DOHH2 (cell line): Measurements from ENCODE around the gene SCRN1.

Experiments
- EZH2phosphoT487 ChIP-seq: fragments of 200-600 bp; sonication (generic); IDR thresholded peaks from 2 replicates; pipeline ENCODE4 v1.6.1; 2017; ENCODE audit warnings: borderline replicate concordance, mild to moderate bottlenecking, antibody characterized with exemption, low read length, moderate library complexity, mixed read lengths
- TF ChIP-seq, protein P1 (sequence below): fragments of 200-600 bp; sonication (generic); IDR thresholded peaks from one replicate; pipeline ENCODE4 v1.5.1; 2014; ENCODE audit warnings: antibody characterized with exemption, mild to moderate bottlenecking, low read depth, low read length; ENCODE audit not compliant: poor library complexity, severe bottlenecking

DNA sequence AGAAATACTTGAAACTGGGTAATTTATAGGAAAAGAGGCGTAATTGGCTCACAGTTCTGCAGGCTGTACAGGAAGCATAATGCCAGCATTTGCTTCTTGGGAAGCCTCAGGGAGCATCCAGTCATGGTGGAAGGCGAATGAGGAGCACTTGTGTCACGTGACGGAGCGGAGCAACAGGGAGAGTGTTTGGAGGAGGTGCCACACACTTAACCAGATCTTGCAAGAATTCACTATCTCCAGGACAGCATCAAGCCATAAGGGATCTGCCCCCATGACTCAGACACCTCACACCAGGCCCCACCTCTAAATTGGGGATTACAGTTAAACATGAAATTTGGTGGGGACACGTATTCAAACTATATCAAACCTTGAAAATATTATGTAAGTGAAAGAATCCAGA is 94.0 kb downstream of the SCRN1 start:
- TF ChIP-seq, protein P1, sequence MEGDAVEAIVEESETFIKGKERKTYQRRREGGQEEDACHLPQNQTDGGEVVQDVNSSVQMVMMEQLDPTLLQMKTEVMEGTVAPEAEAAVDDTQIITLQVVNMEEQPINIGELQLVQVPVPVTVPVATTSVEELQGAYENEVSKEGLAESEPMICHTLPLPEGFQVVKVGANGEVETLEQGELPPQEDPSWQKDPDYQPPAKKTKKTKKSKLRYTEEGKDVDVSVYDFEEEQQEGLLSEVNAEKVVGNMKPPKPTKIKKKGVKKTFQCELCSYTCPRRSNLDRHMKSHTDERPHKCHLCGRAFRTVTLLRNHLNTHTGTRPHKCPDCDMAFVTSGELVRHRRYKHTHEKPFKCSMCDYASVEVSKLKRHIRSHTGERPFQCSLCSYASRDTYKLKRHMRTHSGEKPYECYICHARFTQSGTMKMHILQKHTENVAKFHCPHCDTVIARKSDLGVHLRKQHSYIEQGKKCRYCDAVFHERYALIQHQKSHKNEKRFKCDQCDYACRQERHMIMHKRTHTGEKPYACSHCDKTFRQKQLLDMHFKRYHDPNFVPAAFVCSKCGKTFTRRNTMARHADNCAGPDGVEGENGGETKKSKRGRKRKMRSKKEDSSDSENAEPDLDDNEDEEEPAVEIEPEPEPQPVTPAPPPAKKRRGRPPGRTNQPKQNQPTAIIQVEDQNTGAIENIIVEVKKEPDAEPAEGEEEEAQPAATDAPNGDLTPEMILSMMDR, result no peak
- no peak for TF ChIP-seq EZH2phosphoT487
